ENCODE results near the gene TMEM242.

Gene TMEM242

DNA sequence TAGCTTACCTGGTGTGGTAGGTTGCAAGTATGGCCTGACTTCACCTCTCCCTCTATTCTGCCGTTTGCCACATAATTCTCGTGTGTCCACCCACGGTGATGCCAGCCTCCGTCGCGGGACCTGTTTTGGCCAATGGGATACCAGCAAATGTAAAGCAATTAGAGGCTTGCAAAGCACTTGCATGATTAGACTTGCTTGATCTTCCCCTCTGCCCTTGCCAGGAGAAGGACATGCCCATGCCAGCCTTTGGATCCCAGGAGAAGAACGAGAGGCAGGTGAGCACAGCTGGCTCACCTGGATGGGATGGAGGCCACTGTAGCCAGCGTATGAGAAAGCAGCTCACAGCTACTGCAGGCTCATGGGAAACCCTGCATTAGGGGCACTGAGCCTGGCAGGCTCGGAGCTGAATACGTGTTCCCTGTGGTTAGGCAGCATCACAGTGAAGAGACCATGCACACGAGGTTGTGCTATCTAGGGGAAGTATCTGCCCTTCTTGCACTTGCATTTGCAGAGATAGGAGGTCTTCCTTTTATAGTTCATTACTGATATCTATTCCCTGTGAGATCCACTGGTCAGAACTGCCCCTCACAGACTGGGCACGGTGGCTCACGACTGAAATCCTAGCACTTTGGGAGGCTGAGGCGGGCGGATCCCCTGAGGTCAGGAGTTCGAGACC is 62.4 kb downstream of the TMEM242 start:
- no peaks in the 10 kb centered on the region for H3K9me3 ChIP-seq (replicated peaks in 1 of 11)
- H3K4me1 ChIP-seq, result 0 out of 20 replicates have a peak, but pooled peaks cover 0 to 6% (median 0%) of the 10 kb centered on the region in 10 experiments
- no peak for TF ChIP-seq Cebpa-rat (IDR thresholded peaks at IDR 0.05)
- H3K4me2 ChIP-seq, result no peak overlapping the region
- H4K20me1 ChIP-seq, result no peaks in the 10 kb centered on the region
- H3K4me3 ChIP-seq, result no peak overlapping the region
- no peaks in the 10 kb centered on the region for H3K27me3 ChIP-seq
- no peak overlapping the region for H3K9ac ChIP-seq
- no peak overlapping the region for H3K27ac ChIP-seq
- no peaks in the 10 kb centered on the region for H3K36me3 ChIP-seq

DNA sequence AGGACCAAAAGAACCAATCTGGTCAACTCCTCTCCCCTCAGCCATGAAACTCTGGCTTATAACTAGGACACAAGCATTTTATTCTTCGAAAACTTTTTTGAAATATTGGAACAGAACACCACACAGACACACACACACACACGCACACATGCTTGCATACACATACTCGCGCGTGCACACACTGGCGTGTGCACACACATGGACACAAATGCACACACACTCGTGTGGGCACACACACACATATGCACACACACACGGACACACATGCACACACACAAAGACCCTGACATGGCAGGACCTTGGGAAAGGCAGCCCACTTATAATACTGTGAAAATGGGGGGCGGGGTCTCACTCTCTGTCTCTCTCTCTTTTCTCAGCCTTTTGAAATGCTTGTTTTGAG is 63.9 kb downstream of the TMEM242 start:
- no peaks in the 10 kb centered on the region for H3K36me3 ChIP-seq
- no peak overlapping the region for H3K9ac ChIP-seq
- H3K4me3 ChIP-seq, result no peak overlapping the region
- 0 out of 20 replicates have a peak, but pooled peaks cover 0 to 6% (median 0%) of the 10 kb centered on the region in 10 experiments for H3K4me1 ChIP-seq
- no peaks in the 10 kb centered on the region for H3K9me3 ChIP-seq (replicated peaks in 1 of 11)
- no peak for TF ChIP-seq Cebpa-rat (IDR thresholded peaks at IDR 0.05)
- no peaks in the 10 kb centered on the region for H3K27me3 ChIP-seq
- H3K27ac ChIP-seq, result no peak overlapping the region
- no peak overlapping the region for H3K4me2 ChIP-seq
- H4K20me1 ChIP-seq, result no peaks in the 10 kb centered on the region

DNA sequence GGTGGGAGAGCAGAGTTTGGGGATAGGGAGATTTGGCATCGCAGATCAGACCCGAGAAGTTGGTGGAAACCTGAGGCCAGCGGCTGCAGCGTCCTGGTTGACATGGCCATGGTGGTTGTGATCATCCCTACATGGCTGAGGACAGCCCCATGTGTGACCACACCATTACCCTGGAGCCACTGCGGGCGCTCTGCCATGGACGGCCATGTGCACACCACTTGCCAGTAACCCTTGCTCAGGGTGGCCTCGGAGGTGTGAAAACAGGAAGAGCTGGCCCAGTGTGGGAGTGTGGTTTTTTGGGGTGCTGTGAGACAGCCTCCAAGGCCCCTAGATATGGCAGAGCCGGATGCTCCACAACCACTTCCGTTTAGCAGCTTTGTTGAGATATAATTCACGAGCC is 64.4 kb downstream of the TMEM242 start:
- Histone ChIP-seq H3K9ac (no peak overlapping the region), H3K27ac (no peak overlapping the region), H3K9me3 (replicated peaks in 1 of 11) (no peaks in the 10 kb centered on the region), H3K36me3 (no peaks in the 10 kb centered on the region), H3K27me3 (no peaks in the 10 kb centered on the region), H4K20me1 (no peaks in the 10 kb centered on the region), H3K4me2 (no peak overlapping the region), H3K4me3 (no peak overlapping the region), H3K4me1 (0 out of 20 replicates have a peak, but pooled peaks cover 0 to 6% (median 0%) of the 10 kb centered on the region in 10 experiments)
- TF ChIP-seq Cebpa-rat (IDR thresholded peaks at IDR 0.05), result no peak

DNA sequence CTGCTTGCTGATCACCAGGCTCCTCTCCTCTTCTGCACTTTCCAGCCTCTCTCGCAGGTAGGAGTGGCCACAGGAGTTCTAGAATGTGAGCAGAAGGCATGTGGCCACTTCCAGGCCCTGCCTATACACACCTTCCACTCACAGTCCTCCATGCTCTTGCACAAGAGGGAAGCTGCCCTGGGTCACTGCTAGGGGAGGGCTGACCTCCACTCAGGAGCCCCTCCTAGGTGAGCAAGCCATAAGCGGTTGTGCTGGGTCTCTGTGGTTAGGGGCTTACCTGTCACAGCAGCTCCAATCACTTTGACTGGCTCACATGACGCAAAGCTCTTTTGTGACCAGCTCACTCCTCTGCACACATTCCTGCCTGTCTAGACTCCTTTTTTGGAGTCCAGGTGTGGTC is 68.2 kb downstream of the TMEM242 start:
- H3K9ac ChIP-seq, result no peak overlapping the region
- TF ChIP-seq Cebpa-rat (IDR thresholded peaks at IDR 0.05), result no peak

DNA sequence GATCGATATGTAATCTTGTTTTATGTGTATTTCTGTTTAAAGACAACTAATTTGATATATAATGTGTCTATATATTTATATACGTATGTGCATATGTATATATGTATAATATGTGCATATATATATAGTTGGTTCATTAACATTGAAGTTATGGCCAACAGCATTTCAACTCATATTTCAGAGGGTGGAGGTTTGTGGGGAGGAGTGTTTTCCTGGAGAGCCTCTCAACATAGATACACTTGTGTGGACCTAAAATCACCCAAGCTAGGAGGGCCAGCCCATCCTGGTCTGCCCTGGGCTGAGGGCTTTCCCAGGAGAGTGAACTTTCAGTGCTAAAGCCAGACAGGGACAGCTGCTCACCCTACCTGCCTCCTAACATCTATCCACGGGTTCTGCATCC is 68.8 kb downstream of the TMEM242 start:
- Histone ChIP-seq H3K9ac (no peak overlapping the region), H3K4me2 (no peak overlapping the region), H4K20me1 (no peaks in the 10 kb centered on the region), H3K27ac (no peak overlapping the region), H3K4me3 (no peak overlapping the region), H3K4me1 (no peaks in the 10 kb centered on the region), H3K9me3 (replicated peaks in 1 of 11) (peaks cover 0 to under 1% (median 0%) of the 10 kb centered on the region in 11 experiments; a peak in 1 of 22 replicates), H3K27me3 (no peaks in the 10 kb centered on the region), H3K36me3 (no peaks in the 10 kb centered on the region)
- no peak for TF ChIP-seq Cebpa-rat (IDR thresholded peaks at IDR 0.05)

More for the DNA sequence above, 68.2 kb downstream of the TMEM242 start:
- no peak overlapping the region for H3K4me3 ChIP-seq
- H3K4me1 ChIP-seq, result no peaks in the 10 kb centered on the region
- H3K9me3 ChIP-seq (replicated peaks in 1 of 11), result no peaks in the 10 kb centered on the region
- no peaks in the 10 kb centered on the region for H3K27me3 ChIP-seq
- H4K20me1 ChIP-seq, result no peaks in the 10 kb centered on the region
- H3K27ac ChIP-seq, result no peak overlapping the region
- no peaks in the 10 kb centered on the region for H3K36me3 ChIP-seq
- H3K4me2 ChIP-seq, result no peak overlapping the region

DNA sequence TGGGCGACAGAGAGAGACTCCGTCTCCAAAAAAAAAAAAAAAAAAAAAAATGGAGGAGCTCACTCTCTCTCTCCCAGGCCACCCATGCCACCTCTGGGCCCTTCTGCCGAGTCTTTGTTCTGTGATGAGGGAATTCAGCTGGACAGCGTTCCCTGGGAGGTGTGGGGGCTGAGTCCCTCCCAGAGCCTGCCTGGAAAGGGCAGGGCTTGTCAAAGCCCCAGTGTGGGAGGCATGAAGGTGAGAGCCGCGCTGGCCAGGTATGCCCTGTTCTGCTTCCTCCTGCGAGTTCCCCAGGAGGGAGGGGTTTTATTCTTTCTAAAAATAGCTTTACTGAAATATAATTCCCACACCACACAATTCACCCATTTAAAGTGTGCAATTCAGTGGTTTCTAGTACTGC is 69.6 kb downstream of the TMEM242 start:
- Histone ChIP-seq H3K9me3 (replicated peaks in 1 of 11) (peaks cover 2 to 9% (median 4%) of the 10 kb centered on the region in 11 experiments; a peak in 18 of 22 replicates), H3K9ac (no peak overlapping the region), H3K27me3 (no peaks in the 10 kb centered on the region), H3K4me3 (no peak overlapping the region), H3K27ac (no peak overlapping the region), H3K4me1 (no peaks in the 10 kb centered on the region), H3K36me3 (no peaks in the 10 kb centered on the region; a peak in 1 of 22 replicates), H3K4me2 (no peak overlapping the region), H4K20me1 (no peaks in the 10 kb centered on the region)
- TF ChIP-seq Cebpa-rat (IDR thresholded peaks at IDR 0.05), result no peak

DNA sequence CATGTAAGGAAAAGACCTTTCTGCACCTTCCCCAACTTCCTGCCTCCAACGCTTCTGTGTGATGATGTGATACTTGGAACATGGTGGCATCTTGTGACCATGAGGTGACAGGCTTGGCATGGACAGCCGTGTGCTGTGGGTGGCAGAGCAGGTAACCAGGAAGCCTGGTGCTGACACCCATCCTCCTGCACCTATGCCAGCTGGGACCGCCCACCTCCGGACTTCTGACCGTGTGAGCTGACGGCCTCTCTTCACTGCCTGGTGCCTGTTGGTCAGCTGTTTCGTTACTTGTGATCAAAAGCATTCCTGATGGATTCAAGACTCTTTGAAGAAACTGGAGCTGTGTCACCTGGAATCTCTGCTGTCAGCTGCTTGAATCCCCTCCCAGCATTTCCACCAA is 70.3 kb downstream of the TMEM242 start:
- no peaks in the 10 kb centered on the region for H3K4me1 ChIP-seq
- no peaks in the 10 kb centered on the region for H3K27me3 ChIP-seq
- no peaks in the 10 kb centered on the region for H4K20me1 ChIP-seq
- no peaks in the 10 kb centered on the region; a peak in 1 of 22 replicates for H3K36me3 ChIP-seq
- H3K27ac ChIP-seq, result no peak overlapping the region
- H3K9me3 ChIP-seq (replicated peaks in 1 of 11), result peaks cover 9 to 16% (median 11%) of the 10 kb centered on the region in 11 experiments
- TF ChIP-seq Cebpa-rat (IDR thresholded peaks at IDR 0.05), result no peak
- no peak overlapping the region for H3K4me3 ChIP-seq
- no peak overlapping the region for H3K9ac ChIP-seq
- H3K4me2 ChIP-seq, result no peak overlapping the region

DNA sequence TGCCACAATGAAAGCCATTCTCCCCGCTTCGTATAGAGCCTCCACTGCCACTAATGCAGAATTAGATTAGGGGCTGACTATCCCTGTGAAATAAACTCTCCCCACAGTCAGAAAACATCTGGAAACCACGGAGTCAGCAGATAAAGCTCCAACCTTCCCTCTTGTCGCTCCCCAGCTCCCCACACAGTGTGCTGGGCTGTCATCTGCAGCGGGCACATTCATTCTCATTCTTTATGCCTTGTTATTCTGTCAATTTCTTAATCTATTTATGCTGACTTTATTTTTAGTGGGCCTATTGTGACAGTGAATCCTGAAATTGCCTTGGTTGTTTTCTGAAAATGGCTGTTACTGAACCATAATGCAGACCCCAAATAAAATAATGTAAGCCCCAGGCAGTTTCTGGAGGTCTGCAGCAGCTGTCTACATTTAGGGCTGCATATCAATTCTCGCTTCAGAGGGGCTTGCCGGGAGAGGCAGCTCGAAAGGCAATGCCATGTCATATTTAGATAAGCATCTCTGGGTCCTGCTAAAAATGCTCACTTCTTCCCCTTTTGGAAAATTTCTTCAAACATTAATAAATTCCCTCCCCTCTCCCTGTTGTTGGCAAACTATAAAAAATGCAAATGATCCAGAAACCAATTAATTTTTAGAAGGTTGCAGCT is 71.6 kb downstream of the TMEM242 start:
- H3K27ac ChIP-seq, result no peak overlapping the region
- no peaks in the 10 kb centered on the region for H3K27me3 ChIP-seq
- no peak overlapping the region for H3K4me2 ChIP-seq
- no peaks in the 10 kb centered on the region for H4K20me1 ChIP-seq
- H3K9ac ChIP-seq, result no peak overlapping the region
- no peak overlapping the region for H3K4me3 ChIP-seq
- peaks cover 14 to 20% (median 16%) of the 10 kb centered on the region in 11 experiments for H3K9me3 ChIP-seq (replicated peaks in 1 of 11)
- H3K4me1 ChIP-seq, result no peaks in the 10 kb centered on the region
- H3K36me3 ChIP-seq, result no peaks in the 10 kb centered on the region; a peak in 1 of 22 replicates
- no peak for TF ChIP-seq Cebpa-rat (IDR thresholded peaks at IDR 0.05)

DNA sequence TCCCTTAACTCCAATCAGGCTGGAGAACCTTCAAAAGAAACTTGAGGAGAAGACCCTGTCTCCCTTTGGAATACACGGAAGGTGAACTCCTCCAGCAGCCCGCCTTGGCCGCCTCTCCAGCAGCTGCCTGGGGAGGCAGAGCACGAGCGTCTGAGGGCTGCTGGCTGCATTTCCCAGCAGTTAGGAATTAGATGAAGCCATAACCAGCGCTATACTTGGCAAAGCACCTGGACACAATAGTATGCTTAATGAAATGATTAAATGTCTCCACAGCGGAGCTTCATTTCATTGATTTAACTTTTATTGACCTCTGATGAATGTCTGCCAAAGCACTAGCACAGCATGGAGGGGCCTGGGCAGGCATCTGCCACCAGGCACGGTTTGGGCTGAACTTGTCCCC is 73.5 kb downstream of the TMEM242 start:
- H3K9ac ChIP-seq, result no peak overlapping the region
- H3K27ac ChIP-seq, result no peak overlapping the region
- H3K4me1 ChIP-seq, result peaks cover 0 to 2% (median 0%) of the 10 kb centered on the region in 10 experiments; a peak in 2 of 20 replicates
- no peaks in the 10 kb centered on the region; a peak in 1 of 22 replicates for H3K36me3 ChIP-seq
- no peak for TF ChIP-seq Cebpa-rat (IDR thresholded peaks at IDR 0.05)
- no peaks in the 10 kb centered on the region for H3K27me3 ChIP-seq
- no peak overlapping the region for H3K4me3 ChIP-seq
- H3K4me2 ChIP-seq, result no peak overlapping the region
- H3K9me3 ChIP-seq (replicated peaks in 1 of 11), result peaks cover 14 to 20% (median 16%) of the 10 kb centered on the region in 11 experiments
- H4K20me1 ChIP-seq, result no peaks in the 10 kb centered on the region

Data from BLaER1 treated with 17β-estradiol and CSF1 and Interleukin-3, amounts not matched to agents 10 nM and 100 nM (cell line).